Kidney epithelial cell (primary cell): ENCODE data around the gene ARL4C. TPM values are rescaled to one million over a fixed set of nuclear protein-coding genes. Genes with fewer than 3 reads are reported as not detected.

Source experiments
- DNase-seq: peaks from one replicate; pipeline ENCODE4 v3.0.0-alpha.2; 2010; ENCODE audit warnings: low read depth
- H3K27me3 ChIP-seq: 2 replicates; pipeline ENCODE4 v1.6.0; 2011; ENCODE audit warnings: low read length; ENCODE audit not compliant: control insufficient read depth, insufficient read depth
- H3K36me3 ChIP-seq: 2 replicates; pipeline ENCODE4 v1.5.1; 2011; ENCODE audit warnings: low read length; ENCODE audit not compliant: control insufficient read depth, insufficient read depth
- H3K4me3 ChIP-seq: 2 replicates; pipeline ENCODE4 v1.5.1; 2011; ENCODE audit warnings: low read depth, mild to moderate bottlenecking, control low read depth, low read length
- CTCF ChIP-seq: IDR thresholded peaks from 2 replicates; pipeline ENCODE4 v1.5.1; 2011; ENCODE audit warnings: mild to moderate bottlenecking, moderate library complexity, low read length, control low read depth, inconsistent platforms; ENCODE audit not compliant: insufficient read depth, poor library complexity, severe bottlenecking
- total RNA-seq: library from RNA; depleted of rRNA; stranded (reverse); fragments of >200 nt; gene quantifications from 2 replicates; pipeline ENCODE4 v1.2.3, GENCODE V29; 2015

ARL4C gene
- total RNA-seq, 1 donor from 2014 or later: 115 TPM

- H3K27me3 ChIP-seq: no peaks in the 10 kb centered on the region
- no peak for TF ChIP-seq CTCF
- no peak overlapping the region for H3K4me3 ChIP-seq
- H3K36me3 ChIP-seq: no peaks in the 10 kb centered on the region
- no peak for DNase-seq
Observed at GRCh38 chr2:234518986-234519642, 22.2 kb upstream of the ARL4C start.

- no peak for DNase-seq
- Histone ChIP-seq H3K36me3 (no peaks in the 10 kb centered on the region), H3K4me3 (no peak overlapping the region), H3K27me3 (no peaks in the 10 kb centered on the region)
- no peak for TF ChIP-seq CTCF
Observed at GRCh38 chr2:234517971-234518370, 21.1 kb upstream of the ARL4C start.

GRCh38 chr2:234514873-234515638, 18.2 kb upstream of the ARL4C start:
- Histone ChIP-seq H3K27me3 (no peaks in the 10 kb centered on the region), H3K36me3 (no peaks in the 10 kb centered on the region), H3K4me3 (no peak overlapping the region)
- TF ChIP-seq CTCF: no peak
- no peak for DNase-seq

GRCh38 chr2:234514099-234514498, 17.2 kb upstream of the ARL4C start:
- no peak overlapping the region for H3K4me3 ChIP-seq
- no peaks in the 10 kb centered on the region for H3K27me3 ChIP-seq
- no peak for DNase-seq
- H3K36me3 ChIP-seq: no peaks in the 10 kb centered on the region
- TF ChIP-seq CTCF: no peak

- no peak for TF ChIP-seq CTCF
- H3K27me3 ChIP-seq: no peaks in the 10 kb centered on the region
- DNase-seq: no peak
- no peaks in the 10 kb centered on the region for H3K36me3 ChIP-seq
- H3K4me3 ChIP-seq: no peak overlapping the region
Observed at GRCh38 chr2:234512884-234513669, 16.2 kb upstream of the ARL4C start.
